GM12891 (cell line): ENCODE data around the gene GSTT2.

Experiments used
- POLR2A ChIP-seq: IDR thresholded peaks from 2 replicates; pipeline ENCODE4 v1.6.1; 2011; ENCODE audit warnings: low read depth, low read length, control low read depth
- POLR2AphosphoS5 ChIP-seq: IDR thresholded peaks from 2 replicates; pipeline ENCODE4 v1.6.1; 2011; ENCODE audit warnings: low read depth, low read length, control low read depth
- POU2F2 ChIP-seq: IDR thresholded peaks from 2 replicates; pipeline ENCODE4 v1.6.1; 2011; ENCODE audit warnings: low read depth, mild to moderate bottlenecking, control low read depth, low read length, moderate library complexity
- TAF1 ChIP-seq: IDR thresholded peaks from 2 replicates; pipeline ENCODE4 v1.6.1; 2011; ENCODE audit warnings: low read depth, low read length, control low read depth

DNA sequence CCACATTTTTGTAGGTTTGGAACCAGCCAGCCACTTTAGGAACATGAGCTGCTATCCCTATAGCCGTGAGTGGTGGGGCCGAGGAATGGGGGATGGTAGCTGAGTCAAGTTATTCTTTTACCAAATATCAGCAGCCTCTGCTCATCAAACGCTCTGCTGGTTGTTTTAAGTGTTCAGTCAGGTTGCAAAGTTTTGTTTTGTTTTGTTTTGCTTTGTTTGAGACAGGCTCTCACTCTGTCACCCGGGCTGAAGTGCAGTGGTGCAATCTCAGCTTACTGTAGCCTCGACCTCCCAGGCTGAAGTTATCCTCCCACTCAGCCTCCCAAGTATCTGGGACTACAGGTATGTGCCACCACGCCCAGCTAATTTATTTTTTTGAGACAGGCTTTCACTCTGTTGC lies 45.5 kb downstream of the GSTT2 start:
- no peak for TF ChIP-seq POLR2AphosphoS5
- TF ChIP-seq POLR2A, result no peak
- no peak for TF ChIP-seq TAF1
- TF ChIP-seq POU2F2, result no peak
